Measurements from ENCODE around the gene CYP20A1.

DNA sequence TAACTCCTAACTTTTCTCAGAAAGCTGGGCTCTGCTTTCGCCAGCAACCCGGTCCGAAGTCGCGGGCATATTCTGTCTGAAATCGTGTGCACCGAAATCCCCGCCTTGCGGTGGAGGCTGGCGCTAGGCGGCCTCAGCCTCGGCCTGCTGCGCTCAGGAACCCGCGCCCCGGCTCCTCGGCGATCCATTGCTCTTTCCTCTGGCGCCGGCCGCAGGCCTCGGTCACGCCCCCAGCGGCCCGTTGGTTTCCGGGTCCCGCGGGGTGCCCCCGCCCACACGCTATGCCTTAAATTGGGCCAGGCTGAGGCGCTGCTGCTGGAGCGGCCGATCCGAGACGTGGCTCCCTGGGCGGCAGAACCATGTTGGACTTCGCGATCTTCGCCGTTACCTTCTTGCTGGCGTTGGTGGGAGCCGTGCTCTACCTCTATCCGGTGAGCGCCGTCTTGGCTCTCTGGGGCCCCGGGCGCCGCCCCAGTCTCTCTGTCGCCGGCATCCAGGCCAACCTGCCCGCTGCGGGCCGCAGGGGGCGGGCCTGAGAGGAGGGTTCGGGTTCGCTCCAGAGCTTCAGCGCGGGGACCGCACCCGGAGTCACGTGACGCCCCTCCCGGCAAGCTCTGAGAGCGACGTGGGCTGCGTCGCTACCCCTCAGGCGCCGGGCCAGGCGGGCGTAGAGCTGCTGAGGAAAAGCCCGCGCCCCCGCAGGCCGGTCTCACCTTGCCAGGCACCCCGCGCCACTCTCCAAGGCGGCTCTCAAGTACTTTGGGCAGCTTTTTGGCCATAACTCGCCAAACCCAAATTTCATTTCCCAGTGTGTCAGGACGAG, at the start of gene CYP20A1:
- TF ChIP-seq EZH2 (IDR thresholded peaks at IDR 0.05; ENCODE audit: insufficient read depth, poor library complexity, severe bottlenecking) (no peak), EZH2phosphoT487 (IDR thresholded peaks at IDR 0.05; ENCODE audit: insufficient read depth, low read depth) (no peak)

All from GM23248 (cell line).